Adrenal gland (tissue), 12 donors: ENCODE measurements around the gene CHRNB4. TPM values are rescaled to one million over a fixed set of nuclear protein-coding genes. Genes with fewer than 3 reads are reported as not detected.

Experiments used
- DNase-seq, 7 donors: peaks; one replicate each; pipeline ENCODE4 v3.0.0-alpha.2; 2019 to 2020
- H3K27ac ChIP-seq, 5 donors: fragments of 200-600 bp; sonication (generic) in 4 of 5; 1 replicate in 3 of 5; 2 replicates in 2 of 5; pipeline versions ENCODE4 v1.5.1 to v1.8.0; 2016 to 2020; ENCODE audit warnings: mild to moderate bottlenecking in 1 of 5
- H3K27me3 ChIP-seq: fragments of 200-600 bp; 2 replicates; pipeline ENCODE4 v1.8.0; 2021
- H3K36me3 ChIP-seq, 2 donors: fragments of 200-600 bp; replicated peaks in 1 of 2; 1 replicate in 1 of 2; 2 replicates in 1 of 2; pipeline versions ENCODE4 v1.5.1 to v1.8.0; 2018 to 2022
- H3K4me1 ChIP-seq, 2 donors: fragments of 200-600 bp; replicated peaks in 1 of 2; 1 replicate in 1 of 2; 2 replicates in 1 of 2; pipeline versions ENCODE4 v1.5.1 to v1.8.0; 2018 to 2021
- H3K4me3 ChIP-seq, 4 donors: fragments of 200-600 bp; sonication (generic) in 3 of 4; one replicate each; pipeline ENCODE4 v1.5.1; 2016 to 2018
- H3K9me3 ChIP-seq, 3 donors: fragments of 200-600 bp; sonication (generic) in 1 of 3; replicated peaks in 1 of 3; 1 replicate in 2 of 3; 2 replicates in 1 of 3; pipeline versions ENCODE4 v1.5.1 to v1.8.0; 2016 to 2021
- CTCF ChIP-seq, 6 experiments: fragments of 450-650 bp in 4 of 6; fragments of 200-600 bp in 2 of 6; sonication (generic) in 1 of 6; IDR thresholded peaks; 1 replicate in 5 of 6; 2 replicates in 1 of 6; pipeline versions ENCODE4 v1.5.1 to v1.8.0; 2016 to 2021; ENCODE audit warnings: antibody characterized with exemption in 6 of 6, mild to moderate bottlenecking in 2 of 6, moderate library complexity in 1 of 6
- POLR2A ChIP-seq, 2 donors: fragments of 450-650 bp; IDR thresholded peaks; one replicate each; pipeline ENCODE4 v1.6.1; 2017; ENCODE audit warnings: antibody characterized with exemption in 2 of 2, mild to moderate bottlenecking in 2 of 2, moderate library complexity in 1 of 2
- WGBS, 4 donors: extraction: QIAGEN DNeasy Blood & Tissue Kit in 2 of 4; methylation state at CpG; one replicate each; pipeline versions ENCODE4 v1.1.5 to v1.1.7; 2013 to 2017; 5-methylcytosine and 5-hydroxymethylcytosine counted together
- intact Hi-C, 2 donors: fragments of 100-400 bp; cut with DNase I; formaldehyde crosslinking; loops; one replicate each; pipeline versions ENCODE4 v1.14.1 to v1.15.0; 2022 to 2023
- polyA plus RNA-seq, 3 donors: library from polyadenylated mRNA; stranded (reverse); fragments of 200-250 nt in 2 of 3; fragments of 350-450 nt in 1 of 3; fragmentation: Illumina TruSeq in 1 of 3; extraction: RNeasy Lipid Tissue Mini Kit (QIAGEN cat#74804) in 1 of 3; gene quantifications; one replicate each; pipeline ENCODE4 v1.2.3, GENCODE V29; 2013 to 2014
- total RNA-seq, 9 donors: library from RNA; depleted of rRNA in 4 of 9; stranded (reverse); fragments of >200 nt in 4 of 9; fragments of 120-200 nt in 1 of 9; fragmentation: NEBNext Ultra II Directional in 1 of 9; extraction: Animal tissue kit (Norgen Biotek cat#: 25700) in 1 of 9; gene quantifications; one replicate each; pipeline versions ENCODE4 v1.1.0 to v1.2.4, GENCODE V29; 2013 to 2023
- donor health status: healthy with polysubstance abuse.
- donor health status: Bipolar disorder and iron deficiency.
- donor health status: DM: yes; HTN: yes; CAD: no.
- donor health status: DM: no; HTN: no; CAD: no.
- donor health status: DM: no; HTN: no; CAD: no.
- donor health status: DM: yes; HTN: yes; CAD: no.

CHRNB4 gene
- total and polyA plus RNA-seq, 12 donors = 0.24 to 5.7 (median 1.2) TPM

DNA sequence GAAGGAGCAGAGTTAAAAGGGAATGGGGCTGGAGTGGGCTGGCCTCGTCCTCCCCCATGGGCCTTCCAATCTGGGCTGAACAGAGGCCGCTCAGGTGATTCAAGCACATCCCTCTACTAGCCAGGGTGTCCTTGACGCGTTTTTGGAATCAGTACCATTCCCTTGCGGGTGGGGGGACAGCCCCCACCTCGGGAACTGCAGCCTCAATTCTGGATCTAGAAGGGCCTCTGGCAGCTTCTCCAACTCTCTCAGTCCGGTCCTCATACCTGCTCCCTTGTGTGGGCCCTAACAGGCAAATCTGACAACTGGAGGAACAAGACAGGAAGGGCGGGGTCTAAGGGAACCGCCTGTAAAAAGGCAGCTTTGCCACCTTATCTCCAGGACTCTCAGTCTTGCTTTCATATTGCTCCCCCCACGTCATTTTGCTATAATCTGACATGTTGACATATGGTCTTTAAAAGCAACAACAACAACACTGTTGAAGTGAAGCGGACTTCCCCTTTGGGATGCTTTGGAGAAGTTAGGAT is 802 bp upstream of the CHRNB4 start:
- Histone ChIP-seq H3K9me3 (no peaks in the 10 kb centered on the region), H3K4me1 (peaks cover 7 to 12% of the 10 kb centered on the region in 2 donors), H3K27ac (peak overlapping the region in 1 of 5 donors; percentile 52), H3K4me3 (no peak overlapping the region), H3K36me3 (no peaks in the 10 kb centered on the region), H3K27me3 (no peaks in the 10 kb centered on the region)
- TF ChIP-seq CTCF (IDR thresholded peaks at IDR 0.05) (no peak), POLR2A (IDR thresholded peaks at IDR 0.05) (no peak)
- WGBS, 4 donors = 65 to 68% (median 66%) methylated on average over 10 to 11 of the region's 11 CpGs
- DNase-seq = no peak
- intact Hi-C loops = no loop called here

GRCh38 chr15:78640527-78641101 is 396 bp downstream of the CHRNB4 start:
- no peaks in the 10 kb centered on the region for H3K9me3 ChIP-seq
- DNase-seq = peak in 1 of 7 donors; percentile 32
- H3K36me3 ChIP-seq = no peaks in the 10 kb centered on the region
- WGBS, 4 donors = 23 to 45% (median 33%) methylated on average over 6 to 29 of the region's 32 CpGs
- peak overlapping the region in 1 of 5 donors; percentile 52 for H3K27ac ChIP-seq
- peak overlapping the region in 2 of 4 donors; percentile 32 to 59 for H3K4me3 ChIP-seq
- no peak for TF ChIP-seq CTCF (IDR thresholded peaks at IDR 0.05)
- no peak for TF ChIP-seq POLR2A (IDR thresholded peaks at IDR 0.05)
- intact Hi-C loops = no loop called here
- peaks cover 7 to 12% of the 10 kb centered on the region in 2 donors for H3K4me1 ChIP-seq
- H3K27me3 ChIP-seq = no peaks in the 10 kb centered on the region

DNA sequence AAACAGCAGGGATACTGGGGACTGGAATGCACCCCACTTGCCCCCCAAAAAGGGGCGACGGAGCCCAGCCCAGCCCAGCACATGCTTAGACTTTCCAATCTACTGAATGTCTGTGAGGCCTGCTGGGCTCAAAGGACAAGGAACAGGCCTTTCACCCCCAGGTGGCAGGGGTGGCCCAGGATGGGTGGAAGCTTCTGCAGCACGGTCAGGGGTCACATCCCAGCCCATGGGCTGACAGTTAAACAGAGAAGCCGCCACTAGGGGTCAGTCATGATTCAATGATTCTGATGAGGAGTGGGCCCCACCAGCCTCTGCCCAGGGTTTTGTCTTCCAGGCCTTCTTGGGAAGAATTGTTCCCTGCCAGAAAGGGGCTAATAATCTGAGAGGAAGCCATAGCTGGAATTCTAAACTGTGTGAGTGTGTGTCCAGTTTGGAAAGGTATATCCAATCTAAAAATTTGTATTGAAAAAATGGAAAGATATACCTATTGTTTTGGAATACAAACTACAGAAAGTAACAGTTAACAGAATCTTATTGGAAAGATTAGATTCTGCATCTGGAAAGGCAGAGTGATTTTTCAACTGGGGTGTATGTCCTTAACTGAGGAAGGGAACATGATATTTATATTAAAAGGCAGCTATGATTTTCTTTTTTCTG is 2.2 kb downstream of the CHRNB4 start:
- peaks cover 7 to 12% of the 10 kb centered on the region in 2 donors for H3K4me1 ChIP-seq
- H3K4me3 ChIP-seq = no peak overlapping the region
- intact Hi-C loops = loop anchor here (5.0 kb wide), 1 partner anchor 69 kb away; no protein-coding TSS in a partner anchor
- DNase-seq = peak; percentile 32 to 87 (median 70)
- no peaks in the 10 kb centered on the region for H3K9me3 ChIP-seq
- TF ChIP-seq POLR2A (IDR thresholded peaks at IDR 0.05) (no peak), CTCF (IDR thresholded peaks at IDR 0.05) (peak; percentile 54 to 71 (median 64))
- H3K27me3 ChIP-seq = no peaks in the 10 kb centered on the region
- H3K36me3 ChIP-seq = no peaks in the 10 kb centered on the region
- no peak overlapping the region for H3K27ac ChIP-seq
- 0 to 49% (median 27%) methylated on average over 2 to 4 of the region's 4 CpGs for WGBS, 4 donors

GRCh38 chr15:78637776-78638435 is 3.1 kb downstream of the CHRNB4 start:
- Histone ChIP-seq H3K27ac (no peak overlapping the region), H3K4me1 (peaks cover 7 to 12% of the 10 kb centered on the region in 2 donors), H3K36me3 (no peaks in the 10 kb centered on the region), H3K27me3 (no peaks in the 10 kb centered on the region), H3K4me3 (no peak overlapping the region), H3K9me3 (no peaks in the 10 kb centered on the region)
- no peak for DNase-seq
- 40 to 82% (median 73%) methylated on average over 1 to 4 of the region's 4 CpGs; no CpG with 5 or more reads in 1 of the 4 donors for WGBS, 4 donors
- TF ChIP-seq CTCF (IDR thresholded peaks at IDR 0.05) (no peak), POLR2A (IDR thresholded peaks at IDR 0.05) (no peak)
- intact Hi-C loops = loop anchor here (5.0 kb wide), 1 partner anchor 69 kb away; no protein-coding TSS in a partner anchor
